ENCODE data around the gene DGCR8.

DNA sequence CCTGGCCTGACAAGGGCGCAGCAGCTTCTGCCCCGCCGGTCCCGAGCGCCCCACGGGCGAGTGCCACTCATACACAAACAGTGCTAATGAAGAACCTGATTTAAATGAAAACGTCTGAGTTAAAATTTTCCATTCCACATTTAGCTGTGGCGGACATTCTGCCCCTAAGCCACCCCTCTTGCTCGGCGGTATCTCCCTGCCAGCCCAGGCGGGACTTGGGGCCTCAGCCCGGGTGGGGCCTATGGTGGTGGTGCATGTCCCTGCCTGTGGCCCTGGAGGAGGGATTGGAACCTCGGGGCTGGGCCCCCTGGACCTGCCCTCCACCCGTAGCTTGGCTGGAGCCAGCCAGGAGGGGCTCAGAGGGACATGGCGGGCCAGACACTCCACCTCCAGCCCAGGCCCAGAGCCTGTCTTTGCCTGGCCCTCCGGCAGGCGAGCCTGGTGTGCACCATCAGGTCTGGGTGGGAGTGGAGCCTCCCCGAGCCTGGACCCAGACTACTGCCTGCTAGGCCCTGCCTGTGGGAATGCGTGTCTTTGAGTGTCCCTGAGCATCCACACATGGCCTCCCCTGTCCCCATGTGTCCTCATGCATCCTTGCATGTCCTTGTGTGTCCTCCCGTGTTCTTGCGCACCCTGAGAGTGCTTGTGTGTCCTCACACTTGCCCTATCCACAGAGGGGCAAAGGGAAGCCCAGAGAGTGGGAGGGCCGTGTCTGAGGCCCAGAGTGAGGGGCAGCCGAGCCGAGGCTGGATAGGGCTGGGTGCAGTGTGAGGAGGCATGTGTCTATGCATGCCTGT is 56.0 kb downstream of the DGCR8 start:
- TF ChIP-seq EZH2 (IDR thresholded peaks at IDR 0.05; ENCODE audit: insufficient read depth, poor library complexity, severe bottlenecking) (no peak), EZH2phosphoT487 (IDR thresholded peaks at IDR 0.05; ENCODE audit: insufficient read depth, low read depth) (no peak)

Measured in GM23248 (cell line).